ENCODE data around the gene FTO. TPM values are rescaled to one million over a fixed set of nuclear protein-coding genes. Genes with fewer than 3 reads are reported as not detected.

FTO gene
- total RNA-seq, 2 donors from 2014 or later: 73.6 to 90.6 TPM

GRCh38 chr16:53821957-53822625, 118.1 kb downstream of the FTO start:
- Histone ChIP-seq H3K4me1 (peaks cover 0 to 12% of the 10 kb centered on the region in 2 donors), H3K4me3 (no peak overlapping the region), H3K27me3 (no peaks in the 10 kb centered on the region), H3K36me3 (no peaks in the 10 kb centered on the region), H3K9me3 (no peaks in the 10 kb centered on the region), H3K27ac (no peak overlapping the region)
- TF ChIP-seq CTCF (IDR thresholded peaks at IDR 0.05): no peak
- DNase-seq (ENCODE audit: low spot score): no peak

- Histone ChIP-seq H3K4me3 (no peak overlapping the region), H3K27me3 (no peaks in the 10 kb centered on the region), H3K9me3 (no peaks in the 10 kb centered on the region), H3K36me3 (no peaks in the 10 kb centered on the region), H3K4me1 (peaks cover 0 to 12% of the 10 kb centered on the region in 2 donors), H3K27ac (no peak overlapping the region)
- TF ChIP-seq CTCF (IDR thresholded peaks at IDR 0.05): no peak
- DNase-seq (ENCODE audit: low spot score): no peak
Measured at GRCh38 chr16:53822936-53823529, 119.1 kb downstream of the FTO start.

- Histone ChIP-seq H3K4me1 (peaks cover 0 to 14% of the 10 kb centered on the region in 2 donors), H3K4me3 (no peak overlapping the region), H3K27ac (no peak overlapping the region), H3K27me3 (no peaks in the 10 kb centered on the region), H3K9me3 (no peaks in the 10 kb centered on the region), H3K36me3 (no peaks in the 10 kb centered on the region)
- no peak for TF ChIP-seq CTCF (IDR thresholded peaks at IDR 0.05)
- no peak for DNase-seq (ENCODE audit: low spot score)
Measured at GRCh38 chr16:53826658-53827057, 122.7 kb downstream of the FTO start.

- H3K27ac ChIP-seq: no peak overlapping the region
- no peaks in the 10 kb centered on the region for H3K27me3 ChIP-seq
- TF ChIP-seq CTCF (IDR thresholded peaks at IDR 0.05): no peak
- H3K36me3 ChIP-seq: no peaks in the 10 kb centered on the region
- H3K4me1 ChIP-seq: peaks cover 0 to 9% of the 10 kb centered on the region in 2 donors
- H3K4me3 ChIP-seq: no peak overlapping the region
- DNase-seq (ENCODE audit: low spot score): no peak
- no peaks in the 10 kb centered on the region for H3K9me3 ChIP-seq
Measured at GRCh38 chr16:53827741-53828140, 123.8 kb downstream of the FTO start.

GRCh38 chr16:53829186-53829747, 125.3 kb downstream of the FTO start:
- no peak overlapping the region for H3K4me3 ChIP-seq
- peaks cover 0 to 9% of the 10 kb centered on the region in 2 donors for H3K4me1 ChIP-seq
- no peak for DNase-seq (ENCODE audit: low spot score)
- no peak for TF ChIP-seq CTCF (IDR thresholded peaks at IDR 0.05)
- H3K9me3 ChIP-seq: no peaks in the 10 kb centered on the region
- no peaks in the 10 kb centered on the region for H3K36me3 ChIP-seq
- no peaks in the 10 kb centered on the region for H3K27me3 ChIP-seq
- H3K27ac ChIP-seq: no peak overlapping the region

All from right atrium auricular region (tissue), 2 donors.